Ishikawa (cell line): Measurements from ENCODE around the gene NSL1.

Source experiments
- EGR1 ChIP-seq: IDR thresholded peaks from 2 replicates; pipeline ENCODE4 v1.6.1; 2012
- FOXM1 ChIP-seq: IDR thresholded peaks from 2 replicates; pipeline ENCODE4 v1.6.1; 2012; ENCODE audit warnings: low read depth, borderline replicate concordance
- YY1 ChIP-seq: IDR thresholded peaks from 2 replicates; pipeline ENCODE4 v1.6.1; 2012; ENCODE audit warnings: low read depth

DNA sequence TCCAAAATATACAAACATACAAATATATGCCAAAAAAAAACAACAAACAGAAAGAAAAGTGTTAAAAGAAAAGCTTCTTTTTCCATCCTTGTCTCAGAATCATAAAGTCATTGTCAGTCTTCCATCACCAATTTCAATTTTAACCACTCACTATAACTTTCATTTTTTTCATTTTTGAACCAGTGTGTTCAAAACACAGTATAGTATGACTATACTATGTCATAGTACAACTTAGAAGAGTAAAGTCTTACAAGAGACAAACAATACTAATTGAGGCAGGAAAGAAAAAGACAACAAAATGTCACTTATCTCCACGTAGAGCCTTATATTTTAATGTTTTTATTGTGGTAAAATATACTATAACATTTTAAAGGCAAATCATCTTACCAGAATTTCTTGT lies 7.6 kb downstream of the NSL1 start:
- TF ChIP-seq EGR1 (no peak), FOXM1 (no peak), YY1 (no peak)
